A549 (cell line): ENCODE measurements around the gene LBH. TPM values are rescaled to one million over a fixed set of nuclear protein-coding genes. Genes with fewer than 3 reads are reported as not detected.
A peak's percentile ranks its signal among the peaks of the same experiment; 100 is the strongest.

Source experiments
- ATAC-seq, 2 experiments: fragments of 200-7000 bp in 1 of 2; fragments of >200 bp in 1 of 2; cut with Nextera tagmentation in 1 of 2; cut with Tn5 transposase in 1 of 2; 3 replicates each; pipeline versions ENCODE4 v1.8.0 to v1.9.1; 2018 to 2020; ENCODE audit warnings: mild to moderate bottlenecking in 1 of 2, moderate library complexity in 1 of 2
- CTCF ChIA-PET: fragments of 300-600 bp; sonication (Branson Sonifier 250); formaldehyde crosslinking; extraction: SDS; loops from one replicate; lab custom pipeline; 2021; ENCODE audit warnings: antibody characterized with exemption, inconsistent platforms; lab: Yijun Ruan, JAX
- POLR2A ChIA-PET: fragments of 350-600 bp; formaldehyde crosslinking; extraction: SDS; loops from one replicate; lab custom pipeline; 2021; ENCODE audit warnings: antibody characterized with exemption, inconsistent platforms; lab: Yijun Ruan, JAX
- DNase-seq, 2 experiments: peaks; one replicate each; pipeline versions ENCODE4 v3.0.0 to v3.0.0-alpha.2; 2011 to 2016; ENCODE audit warnings: low read depth in 1 of 2, low spot score in 1 of 2
- FAIRE-seq: peaks from 2 replicates; lab custom pipeline; 2011; peaks lifted over from hg19 to GRCh38; lab: Jason Lieb, UNC
- H3K27ac ChIP-seq, 2 experiments: fragments of >200 bp; sonication (Bioruptor Twin); formaldehyde crosslinking; 3 replicates each; pipeline ENCODE4 v1.5.1; 2016 to 2017
- H3K4me1 ChIP-seq: fragments of >200 bp; sonication (Bioruptor Twin); formaldehyde crosslinking; 3 replicates; pipeline ENCODE4 v1.6.1; 2016
- H3K4me2 ChIP-seq: fragments of >200 bp; sonication (Bioruptor Twin); formaldehyde crosslinking; 3 replicates; pipeline ENCODE4 v1.6.1; 2016
- H3K4me3 ChIP-seq: fragments of >200 bp; sonication (Bioruptor Twin); formaldehyde crosslinking; 3 replicates; pipeline ENCODE4 v1.5.1; 2016
- H3K9me3 ChIP-seq: fragments of >200 bp; sonication (Bioruptor Twin); formaldehyde crosslinking; 3 replicates; pipeline ENCODE4 v1.6.1; 2016
- BHLHE40 ChIP-seq: IDR thresholded peaks from 2 replicates; pipeline ENCODE4 v1.6.1; 2012; ENCODE audit warnings: low read depth, low read length, inconsistent platforms
- CHD2 ChIP-seq: fragments of 150-350 bp; IDR thresholded peaks from 2 replicates; pipeline ENCODE4 v1.6.1; 2014; ENCODE audit warnings: low read length; ENCODE audit not compliant: partially characterized antibody
- E2F6 ChIP-seq: IDR thresholded peaks from 2 replicates; pipeline ENCODE4 v1.6.1; 2012; ENCODE audit warnings: low read depth, borderline replicate concordance
- GATA3 ChIP-seq: IDR thresholded peaks from 2 replicates; pipeline ENCODE4 v1.6.1; 2012; ENCODE audit warnings: borderline replicate concordance
- HDAC2 ChIP-seq: fragments of 200-600 bp; sonication (generic); IDR thresholded peaks from 2 replicates; pipeline ENCODE4 v1.6.1; 2016
- JUN ChIP-seq, 2 experiments: fragments of >200 bp; sonication (Bioruptor Twin); formaldehyde crosslinking; IDR thresholded peaks; 2 replicates in 1 of 2; 3 replicates in 1 of 2; pipeline ENCODE4 v1.6.1; 2016 to 2017
- MAFK ChIP-seq: fragments of 450-650 bp; IDR thresholded peaks from 2 replicates; pipeline ENCODE4 v1.6.1; 2014; ENCODE audit not compliant: partially characterized antibody
- MAX ChIP-seq: IDR thresholded peaks from 2 replicates; pipeline ENCODE4 v1.6.1; 2012
- NPAS2 ChIP-seq: fragments of 250-450 bp; sonication (Bioruptor Pico); IDR thresholded peaks from 2 replicates; pipeline ENCODE4 v1.8.0; 2022; ENCODE audit warnings: mild to moderate bottlenecking, moderate library complexity, borderline replicate concordance
- PHF8 ChIP-seq: fragments of 200-600 bp; sonication (generic); IDR thresholded peaks from 2 replicates; pipeline ENCODE4 v1.6.1; 2016; ENCODE audit warnings: low read depth, mild to moderate bottlenecking, antibody characterized with exemption, moderate library complexity, borderline replicate concordance
- POLR2A ChIP-seq: IDR thresholded peaks from 2 replicates; pipeline ENCODE4 v1.6.1; 2012; ENCODE audit warnings: mild to moderate bottlenecking, low read length
- RAD21 ChIP-seq, 2 experiments: fragments of >200 bp in 1 of 2; sonication (Bioruptor Twin) in 1 of 2; formaldehyde crosslinking in 1 of 2; IDR thresholded peaks in 1 of 2; conservative IDR thresholded peaks in 1 of 2; 2 replicates in 1 of 2; 3 replicates in 1 of 2; pipeline ENCODE4 v1.6.1; 2012 to 2018; ENCODE audit warnings: inconsistent platforms in 1 of 2
- RARB ChIP-seq: fragments of 250-450 bp; sonication (Bioruptor Pico); IDR thresholded peaks from 2 replicates; pipeline ENCODE4 v1.8.0; 2021; ENCODE audit warnings: mild to moderate bottlenecking, moderate library complexity
- RNF2 ChIP-seq: fragments of 200-600 bp; sonication (generic); IDR thresholded peaks from 2 replicates; pipeline ENCODE4 v1.6.1; 2016; ENCODE audit warnings: low read depth, mild to moderate bottlenecking, antibody characterized with exemption, moderate library complexity, borderline replicate concordance
- SMC3 ChIP-seq: fragments of >200 bp; sonication (Bioruptor Twin); formaldehyde crosslinking; IDR thresholded peaks from 3 replicates; pipeline ENCODE4 v1.6.1; 2018; ENCODE audit warnings: inconsistent platforms
- TFCP2L1 ChIP-seq: fragments of 250-450 bp; sonication (Bioruptor Pico); IDR thresholded peaks from 2 replicates; pipeline ENCODE4 v1.5.0; 2021; ENCODE audit warnings: mild to moderate bottlenecking
- USF2 ChIP-seq: fragments of 450-650 bp; IDR thresholded peaks from 2 replicates; pipeline ENCODE4 v1.6.1; 2014; ENCODE audit warnings: antibody characterized with exemption
- ZC3H11A ChIP-seq: fragments of 450-650 bp; IDR thresholded peaks from 2 replicates; pipeline ENCODE4 v1.6.1; 2014; ENCODE audit warnings: antibody characterized with exemption, mild to moderate bottlenecking
- WGBS: methylation state at CpG from one replicate; pipeline ENCODE4 v1.1.6; 2017; ENCODE audit errors: missing lambda C conversion rate; 5-methylcytosine and 5-hydroxymethylcytosine counted together
- polyA plus RNA-seq, 4 experiments: library from polyadenylated mRNA; depleted of rRNA in 3 of 4; stranded (reverse); fragments of >200 nt; fragmentation: RNase III in 1 of 4; extraction: RNeasy Plus Mini Kit Qiagen cat#74134 plus additional on column Dnase treatment in 1 of 4; gene quantifications; 2 replicates in 3 of 4; 3 replicates in 1 of 4; pipeline ENCODE4 v1.2.3, GENCODE V29; 2011 to 2017

LBH gene
- polyA plus RNA-seq, 2 of the 4 experiments (the other 2 are of a cell fraction): 163 to 216 TPM

- no peak for TF ChIP-seq JUN (IDR thresholded peaks at IDR 0.05)
These were observed 1.7 kb upstream of the LBH start (continued) for GRCh38 chr2:30229596-30229995.

- 80% methylated on average over 38 of the region's 50 CpGs for WGBS
- TF ChIP-seq RARB (CRISPR knock-in tag) (no peak), RAD21 (conservative IDR thresholded peaks at IDR 0.05 in 1 of 2, IDR thresholded peaks at IDR 0.05 in 1 of 2) (peak; percentile 17 to 30; a peak in 2 of 5 replicates)
- H3K4me3 ChIP-seq: peak overlapping the region; percentile 97
- H3K9me3 ChIP-seq: no peaks in the 10 kb centered on the region
- ChIA-PET CTCF (interaction anchor here (0.5 to 12.4 kb wide), 14 partner anchors 9 to 1410 kb away, joined by 3 to 107 read pairs (median 7); partner anchors contain the start of gene GALNT14), POLR2A (interaction anchor here (0.5 to 3.9 kb wide), 39 partner anchors 8 to 1325 kb away, joined by 3 to 70 read pairs (median 4); partner anchors contain the start of gene LCLAT1)
- peak overlapping the region; percentile 92 to 94 for H3K27ac ChIP-seq
- ATAC-seq (peak in 1 of 2 experiments; percentile 26; a peak in 4 of 6 replicates), FAIRE-seq (no peak), DNase-seq (peak in 1 of 2 experiments; percentile 38)
- peak overlapping the region; percentile 83 for H3K4me2 ChIP-seq
- peaks cover 26% of the 10 kb centered on the region for H3K4me1 ChIP-seq
These were observed 680 bp upstream of the LBH start for GRCh38 chr2:30230497-30231211.

GRCh38 chr2:30231996-30232800, 864 bp downstream of the LBH start:
- CTCF ChIA-PET: interaction anchor here (0.6 to 10.4 kb wide), 9 partner anchors 15 to 479 kb away, joined by 3 to 135 read pairs (median 3); no protein-coding TSS in a partner anchor
- Histone ChIP-seq H3K27ac (peak overlapping the region; percentile 92 to 94), H3K9me3 (no peaks in the 10 kb centered on the region), H3K4me1 (peaks cover 41% of the 10 kb centered on the region), H3K4me3 (peak overlapping the region; percentile 97), H3K4me2 (peak overlapping the region; percentile 83)
- no peak for TF ChIP-seq NPAS2
- peak; percentile 68 for TF ChIP-seq MAX
- TF ChIP-seq ZC3H11A: no peak
- TF ChIP-seq RNF2: peak; percentile 74
- 0 out of 2 replicates have a peak, but pooled peaks have one; percentile 15 for TF ChIP-seq GATA3
- no peak; the same call in 1 of the 2 replicates for TF ChIP-seq PHF8
- TF ChIP-seq TFCP2L1 (CRISPR knock-in tag): peak; percentile 43; the same call in 1 of the 2 replicates
- TF ChIP-seq POLR2A: peak; percentile 28; the same call in 1 of the 2 replicates
- TF ChIP-seq CHD2: no peak
- TF ChIP-seq USF2: peak; percentile 81
- TF ChIP-seq E2F6: no peak
- 0 out of 3 replicates have a peak, but pooled peaks have one; percentile 6 for TF ChIP-seq SMC3
- no peak for TF ChIP-seq BHLHE40
- peak; percentile 24; the same call in 1 of the 2 replicates for TF ChIP-seq HDAC2
- no peak for TF ChIP-seq MAFK
- WGBS: 1% methylated on average over 70 of the region's 70 CpGs
- POLR2A ChIA-PET: interaction anchor here (0.6 to 3.9 kb wide), 29 partner anchors 9 to 1933 kb away, joined by 3 to 70 read pairs (median 5); partner anchors contain the start of genes LCLAT1, SLC30A6 and YPEL5
- FAIRE-seq (no peak), DNase-seq (peak; percentile 75 to 87), ATAC-seq (peak; percentile 38 to 57)
